GM20000 (cell line): ENCODE data around the gene CYFIP1.

Experiments used
- DNase-seq: peaks from one replicate; pipeline ENCODE4 v3.0.0; 2012; ENCODE audit warnings: low spot score
- TF ChIP-seq, protein P1 (sequence below): IDR thresholded peaks from 2 replicates; pipeline ENCODE4 v1.5.1; 2012; ENCODE audit warnings: mild to moderate bottlenecking, control low read depth; ENCODE audit errors: extremely low read depth, missing control alignments

The CYFIP1 gene

DNA sequence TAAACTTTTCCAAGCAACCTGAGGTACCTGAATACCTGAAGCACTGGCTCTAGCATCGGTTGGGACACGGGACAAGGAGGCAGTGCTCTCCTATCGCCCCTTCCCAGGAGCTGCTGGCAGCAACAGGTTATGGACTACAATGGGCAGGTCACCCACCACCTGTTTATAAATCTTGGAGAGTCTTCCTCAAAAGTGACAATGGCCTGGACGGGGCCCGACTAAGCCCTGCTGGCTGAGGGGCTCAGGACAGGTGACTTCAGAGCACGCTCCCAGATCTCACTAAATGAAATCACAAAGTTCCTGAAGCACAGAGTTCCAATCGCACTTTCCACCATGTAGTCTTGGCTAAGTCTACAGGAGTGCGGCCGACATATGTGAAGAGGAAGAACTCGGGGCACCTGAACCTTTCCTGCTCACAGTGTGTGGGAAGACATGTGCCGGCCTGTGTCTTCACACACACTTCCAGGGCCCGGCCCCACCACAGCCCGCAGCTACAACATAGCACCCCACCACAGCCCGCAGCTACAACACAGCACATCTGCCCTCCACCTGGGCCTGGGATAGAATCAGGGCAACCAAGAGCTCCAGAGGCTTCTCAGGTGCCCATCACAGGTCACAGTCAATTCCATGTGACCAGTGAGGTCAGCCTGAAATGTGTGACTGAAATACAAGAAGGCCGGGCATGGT is 12.9 kb downstream of the CYFIP1 start:
- no peak for DNase-seq
- TF ChIP-seq, protein P1, sequence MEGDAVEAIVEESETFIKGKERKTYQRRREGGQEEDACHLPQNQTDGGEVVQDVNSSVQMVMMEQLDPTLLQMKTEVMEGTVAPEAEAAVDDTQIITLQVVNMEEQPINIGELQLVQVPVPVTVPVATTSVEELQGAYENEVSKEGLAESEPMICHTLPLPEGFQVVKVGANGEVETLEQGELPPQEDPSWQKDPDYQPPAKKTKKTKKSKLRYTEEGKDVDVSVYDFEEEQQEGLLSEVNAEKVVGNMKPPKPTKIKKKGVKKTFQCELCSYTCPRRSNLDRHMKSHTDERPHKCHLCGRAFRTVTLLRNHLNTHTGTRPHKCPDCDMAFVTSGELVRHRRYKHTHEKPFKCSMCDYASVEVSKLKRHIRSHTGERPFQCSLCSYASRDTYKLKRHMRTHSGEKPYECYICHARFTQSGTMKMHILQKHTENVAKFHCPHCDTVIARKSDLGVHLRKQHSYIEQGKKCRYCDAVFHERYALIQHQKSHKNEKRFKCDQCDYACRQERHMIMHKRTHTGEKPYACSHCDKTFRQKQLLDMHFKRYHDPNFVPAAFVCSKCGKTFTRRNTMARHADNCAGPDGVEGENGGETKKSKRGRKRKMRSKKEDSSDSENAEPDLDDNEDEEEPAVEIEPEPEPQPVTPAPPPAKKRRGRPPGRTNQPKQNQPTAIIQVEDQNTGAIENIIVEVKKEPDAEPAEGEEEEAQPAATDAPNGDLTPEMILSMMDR: no peak

DNA sequence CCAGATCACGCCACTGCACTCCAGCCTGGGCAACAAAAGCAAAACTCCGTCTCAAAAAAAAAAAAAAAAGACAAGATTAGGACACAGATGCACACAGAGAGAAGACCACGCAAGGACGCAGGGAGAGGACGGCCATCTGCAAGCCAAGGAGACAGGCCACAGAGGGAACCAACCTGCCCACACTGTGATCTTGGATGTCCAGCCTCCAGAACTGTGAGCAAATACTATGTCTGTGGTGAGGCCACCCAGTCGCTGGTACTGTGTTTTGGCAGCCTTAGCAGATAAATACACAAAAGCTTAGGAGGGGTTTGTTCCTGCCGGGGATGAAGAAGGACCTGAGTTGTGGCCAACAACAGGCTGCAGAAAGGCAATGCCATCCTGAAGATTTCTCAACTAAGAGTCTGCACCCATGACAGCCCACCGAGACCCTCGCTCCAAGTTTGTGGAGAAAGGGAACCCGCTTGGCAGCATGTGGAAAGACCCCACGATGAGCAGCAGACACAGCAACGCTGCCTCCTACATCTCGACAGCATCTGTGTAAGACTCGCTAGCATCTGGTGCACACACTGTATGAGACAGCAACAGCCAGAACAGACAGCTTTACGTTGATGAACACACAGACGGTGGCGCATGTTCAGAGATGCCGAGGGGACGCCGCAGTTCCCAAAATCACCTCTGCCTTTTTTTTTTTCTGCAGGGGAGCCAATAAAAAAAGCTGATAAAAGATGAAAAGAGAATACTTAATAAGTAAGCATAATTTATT is 13.7 kb downstream of the CYFIP1 start:
- no peak for DNase-seq
- TF ChIP-seq, protein P1: no peak

DNA sequence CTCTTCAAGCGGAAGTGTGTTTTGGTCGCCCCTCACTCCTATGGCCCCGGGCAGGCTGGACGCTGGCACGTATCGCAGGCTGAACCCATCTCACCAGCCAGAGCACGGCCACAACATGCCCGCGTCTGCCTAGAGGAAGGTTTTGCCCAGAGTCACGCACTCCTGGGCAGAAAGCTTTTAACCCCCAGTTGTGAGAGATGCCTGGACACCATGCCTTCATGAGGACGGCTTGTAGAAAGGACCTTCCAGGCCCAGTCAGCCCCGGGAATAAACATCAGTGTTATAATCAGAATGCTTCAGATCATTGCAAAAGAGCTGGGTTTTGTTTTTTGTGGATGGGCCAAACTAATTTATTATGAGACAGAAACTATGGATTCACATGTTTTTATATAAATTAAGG is 16.5 kb downstream of the CYFIP1 start:
- TF ChIP-seq, protein P1: no peak
- no peak for DNase-seq

- no peak for DNase-seq
- TF ChIP-seq, protein P1: no peak
Measured at GRCh38 chr15:22962611-22963010, 17.6 kb downstream of the CYFIP1 start.

DNA sequence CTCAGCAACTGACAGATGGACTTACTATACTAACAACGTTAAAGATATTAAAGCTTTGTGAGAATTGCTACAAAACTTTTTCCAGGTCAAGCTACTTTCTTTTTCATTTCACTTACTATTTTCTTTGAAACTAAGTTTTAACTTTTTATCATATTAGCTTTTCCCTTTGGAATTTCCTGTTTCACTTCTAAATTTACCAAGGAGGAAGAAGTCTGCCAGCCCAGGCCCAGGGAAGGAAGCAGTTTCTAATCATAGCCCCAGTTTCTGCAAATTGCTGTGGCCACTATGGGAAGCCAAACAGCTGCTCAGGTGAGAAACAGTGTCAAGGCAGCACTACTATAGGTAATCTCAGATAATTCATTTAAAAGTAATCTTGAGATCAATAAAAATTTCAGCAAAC is 18.4 kb downstream of the CYFIP1 start:
- DNase-seq: no peak

DNA sequence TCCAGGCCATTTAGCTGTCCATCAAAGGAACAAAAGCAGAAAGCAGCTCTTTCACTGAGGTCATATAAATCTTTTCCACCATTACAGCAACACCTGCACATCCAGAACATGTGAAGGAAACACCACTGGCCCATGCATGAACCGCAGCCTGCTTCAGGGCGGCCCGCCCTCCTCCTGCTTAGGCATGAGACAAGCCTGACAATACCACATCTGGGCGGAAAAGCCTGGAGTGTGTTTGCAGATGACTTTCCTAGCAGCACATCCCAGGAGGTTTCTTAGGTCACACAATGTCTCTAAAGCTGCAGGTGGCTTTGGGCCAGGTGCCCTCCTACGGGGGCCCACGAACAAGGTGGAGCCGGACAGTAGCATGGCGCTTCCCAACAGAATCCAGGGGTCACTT is 19.6 kb downstream of the CYFIP1 start:
- TF ChIP-seq, protein P1: no peak
- DNase-seq: no peak

More for the DNA sequence above, 18.4 kb downstream of the CYFIP1 start:
- TF ChIP-seq, protein P1: no peak

- no peak for DNase-seq
- TF ChIP-seq, protein P1: no peak
Measured at GRCh38 chr15:22960126-22960525, 20.0 kb downstream of the CYFIP1 start.
